GM12892 (cell line): ENCODE results near the gene STK16.

ENCODE experiments used
- POLR2A ChIP-seq: IDR thresholded peaks from 2 replicates; pipeline ENCODE4 v1.6.1; 2011; ENCODE audit warnings: low read depth, low read length, control low read depth
- POLR2AphosphoS5 ChIP-seq: IDR thresholded peaks from 2 replicates; pipeline ENCODE4 v1.6.1; 2011; ENCODE audit warnings: low read depth, low read length, control low read depth
- TAF1 ChIP-seq: IDR thresholded peaks from 2 replicates; pipeline ENCODE4 v1.6.1; 2011; ENCODE audit warnings: low read depth, mild to moderate bottlenecking, control low read depth, low read length, borderline replicate concordance

- TF ChIP-seq TAF1: no peak
- no peak for TF ChIP-seq POLR2A
- no peak for TF ChIP-seq POLR2AphosphoS5
Observed at GRCh38 chr2:219199470-219200211, 45.6 kb upstream of the STK16 start.
